Measurements from ENCODE around the gene TGFA.

TGFA gene

GRCh38 chr2:70552501-70553333, 909 bp downstream of the TGFA start:
- DNase-seq = no peak

DNA sequence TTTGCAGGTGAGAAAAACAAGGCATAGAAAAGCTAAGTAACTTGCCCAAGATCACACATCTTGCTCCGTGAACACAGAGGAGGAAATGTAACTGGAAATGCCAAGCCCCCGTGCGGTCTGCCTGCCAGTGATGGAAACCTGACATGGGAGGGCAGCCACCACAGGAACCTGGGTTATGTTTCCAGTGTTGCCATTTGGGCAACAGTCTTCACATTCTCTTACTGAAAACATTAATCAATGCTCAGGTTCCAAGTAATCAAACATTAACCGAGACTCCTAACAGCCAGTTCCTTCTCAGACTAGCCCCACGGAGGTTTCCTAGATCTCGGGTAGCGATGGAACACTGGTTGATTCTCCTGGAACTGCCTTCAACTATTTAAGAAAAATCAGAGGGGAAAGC, 2.5 kb downstream of the TGFA start:
- no peak for DNase-seq

GRCh38 chr2:70549962-70550361, 3.7 kb downstream of the TGFA start:
- no peak for DNase-seq

GRCh38 chr2:70549064-70549710, 4.4 kb downstream of the TGFA start:
- no peak for DNase-seq

DNA sequence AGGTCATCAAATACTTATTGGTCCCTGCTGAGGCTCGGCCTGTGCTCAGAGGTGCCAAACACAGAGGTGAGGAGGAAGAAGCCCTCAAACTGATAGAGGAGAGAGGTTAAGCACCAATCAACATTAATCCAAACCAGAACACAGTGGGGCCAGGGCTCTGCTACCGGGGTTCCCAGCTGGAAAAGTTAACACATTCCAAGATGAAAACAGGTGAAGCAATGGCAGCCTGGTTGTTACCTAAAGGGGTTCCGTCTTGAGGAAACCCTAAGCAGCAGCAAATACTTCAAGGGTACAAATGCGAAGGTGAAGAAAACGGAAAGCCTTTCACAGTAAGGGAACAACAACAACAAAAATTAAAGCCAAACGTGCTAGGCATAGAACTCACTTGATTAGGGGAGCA, 5.4 kb downstream of the TGFA start:
- DNase-seq = no peak

GRCh38 chr2:70546885-70547284, 6.7 kb downstream of the TGFA start:
- DNase-seq = no peak

DNA sequence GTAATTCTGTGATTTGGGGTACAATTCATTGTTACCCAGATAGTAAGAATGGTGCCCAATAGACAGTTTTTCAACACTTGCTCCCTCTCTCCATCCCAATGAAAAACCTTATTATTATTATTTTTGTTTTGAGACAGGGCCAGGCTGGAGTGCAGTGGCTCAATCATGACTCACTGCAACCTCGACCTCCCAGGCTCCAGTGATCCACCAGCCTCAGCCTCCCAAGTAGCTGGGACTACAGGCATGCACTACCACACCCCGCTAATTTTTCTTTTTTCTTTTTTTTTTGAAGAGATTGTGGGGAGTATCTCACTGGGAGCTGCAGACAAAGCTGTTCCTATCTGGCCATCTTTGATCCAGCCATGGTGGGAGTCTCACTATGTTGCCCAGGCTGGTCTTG, 7.2 kb downstream of the TGFA start:
- no peak for DNase-seq

DNA sequence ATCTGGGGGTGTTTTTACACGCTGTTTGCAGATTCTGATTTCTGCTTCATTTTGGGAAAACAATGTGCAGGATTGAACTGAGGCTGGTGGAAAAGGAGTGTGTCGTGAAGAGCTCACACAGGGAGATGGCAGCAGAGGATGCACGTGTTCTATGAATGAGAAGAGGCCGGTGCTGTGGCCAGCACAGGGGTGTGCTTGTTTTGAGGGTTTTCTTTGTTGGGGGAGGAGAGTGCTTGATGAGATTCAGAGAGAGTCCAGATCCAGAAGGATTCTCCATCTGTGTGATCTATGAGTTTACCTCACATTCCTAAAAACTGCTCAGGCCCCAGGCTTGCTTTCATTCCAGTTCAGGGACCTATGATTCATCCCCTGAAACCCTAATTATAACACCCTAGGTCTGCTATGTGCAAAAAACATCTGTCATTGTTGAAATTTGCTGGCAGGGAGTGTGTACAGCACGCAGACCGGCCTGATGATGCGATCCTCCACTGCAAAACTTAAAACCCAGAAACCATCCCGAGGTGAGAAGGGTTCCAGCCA, 12.1 kb downstream of the TGFA start:
- no peak for DNase-seq

DNA sequence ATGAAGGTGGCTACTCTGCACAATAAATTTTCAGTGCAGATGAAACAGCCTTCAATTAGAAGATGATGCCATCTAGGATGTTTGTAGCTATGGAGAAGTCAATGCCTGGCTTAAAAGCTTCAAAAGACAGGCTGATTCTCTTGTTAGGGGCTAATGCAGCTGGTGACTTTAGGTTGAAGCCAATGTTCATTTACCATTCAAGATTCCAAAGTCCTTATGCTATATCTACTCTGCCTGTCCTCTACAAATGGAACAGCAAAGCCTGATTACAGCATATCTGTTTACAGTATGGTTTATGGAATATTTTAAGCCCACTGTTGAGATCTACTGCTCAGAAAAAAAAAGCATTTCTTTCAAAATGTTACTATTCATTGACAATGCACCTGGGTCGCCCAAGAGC, 15.8 kb downstream of the TGFA start:
- no peak for DNase-seq

- DNase-seq = no peak
Measured at GRCh38 chr2:70536517-70537055, 17.0 kb downstream of the TGFA start.

GRCh38 chr2:70535573-70535972, 18.1 kb downstream of the TGFA start:
- DNase-seq = no peak

GRCh38 chr2:70534183-70534836, 19.3 kb downstream of the TGFA start:
- no peak for DNase-seq

GRCh38 chr2:70532244-70532935, 21.2 kb downstream of the TGFA start:
- no peak for DNase-seq

DNA sequence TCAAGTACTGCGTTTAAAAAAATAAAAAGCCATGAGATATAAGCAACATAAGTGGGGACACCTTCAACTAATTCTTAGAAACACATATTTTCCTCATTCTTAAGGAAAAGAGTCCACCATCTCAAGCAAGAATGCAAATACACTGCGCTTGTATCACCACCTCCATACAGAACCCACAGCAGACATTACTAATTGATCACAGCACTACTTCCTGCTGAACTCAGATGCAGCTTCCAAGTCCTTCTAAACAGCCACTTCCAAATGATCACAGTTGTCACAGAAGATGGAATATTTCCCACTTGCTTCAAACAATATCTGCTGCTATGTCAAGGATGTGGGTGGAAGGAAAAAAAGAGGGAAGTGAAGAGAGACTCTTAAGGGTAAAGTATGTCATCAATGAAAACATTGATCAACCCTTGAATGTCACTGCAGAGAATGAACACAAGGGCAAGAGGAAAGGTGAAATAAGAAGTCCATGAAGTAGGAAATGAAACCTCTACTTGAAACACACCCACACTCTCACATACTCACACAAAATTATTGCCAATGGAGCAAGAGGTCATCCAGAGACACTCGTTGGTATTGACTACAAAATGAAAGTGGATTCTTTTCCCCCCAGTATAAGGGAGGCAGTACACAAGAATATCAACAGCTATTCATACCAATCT, 22.1 kb downstream of the TGFA start:
- no peak for DNase-seq

DNA sequence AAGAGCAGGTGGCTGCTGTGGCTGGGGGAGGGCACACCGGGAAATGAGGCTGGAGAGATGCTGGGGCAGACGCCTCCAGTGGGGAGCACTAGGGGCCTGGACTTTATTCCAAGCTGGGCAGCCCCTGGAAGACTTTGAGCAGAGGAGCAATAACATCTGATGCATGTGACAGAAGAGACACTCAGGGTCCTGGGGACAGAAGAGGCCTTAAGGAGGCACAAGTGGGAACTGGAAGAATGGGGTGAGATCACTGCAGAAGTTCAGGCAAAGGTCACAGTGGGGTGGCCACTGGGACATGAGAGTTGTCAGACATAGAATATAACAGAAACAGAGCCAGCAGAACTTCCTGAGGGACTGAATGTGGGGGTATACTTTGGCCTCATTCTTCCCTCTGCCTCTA, 24.0 kb downstream of the TGFA start:
- no peak for DNase-seq

DNA sequence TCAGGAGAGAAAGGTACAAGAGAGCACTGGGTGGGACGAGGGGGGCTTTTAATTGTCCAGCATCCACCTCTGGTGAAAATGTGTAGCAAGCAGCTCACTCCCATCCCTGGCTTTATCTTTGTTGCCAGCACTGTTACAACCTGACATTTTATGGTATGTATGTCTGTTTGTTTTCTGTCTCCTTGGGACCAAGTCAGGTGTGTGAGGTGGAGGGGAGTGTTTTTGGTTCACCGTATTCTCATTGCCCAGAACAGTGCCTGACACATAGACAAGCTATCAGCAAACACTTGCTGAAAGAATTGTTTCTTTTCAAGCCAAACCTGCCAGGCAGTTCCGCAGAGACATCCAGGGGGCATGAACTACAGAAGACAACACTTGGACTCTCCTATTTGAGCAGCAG, 24.7 kb downstream of the TGFA start:
- DNase-seq = no peak

- no peak for DNase-seq
Measured at GRCh38 chr2:70528276-70528675, 25.4 kb downstream of the TGFA start.

DNA sequence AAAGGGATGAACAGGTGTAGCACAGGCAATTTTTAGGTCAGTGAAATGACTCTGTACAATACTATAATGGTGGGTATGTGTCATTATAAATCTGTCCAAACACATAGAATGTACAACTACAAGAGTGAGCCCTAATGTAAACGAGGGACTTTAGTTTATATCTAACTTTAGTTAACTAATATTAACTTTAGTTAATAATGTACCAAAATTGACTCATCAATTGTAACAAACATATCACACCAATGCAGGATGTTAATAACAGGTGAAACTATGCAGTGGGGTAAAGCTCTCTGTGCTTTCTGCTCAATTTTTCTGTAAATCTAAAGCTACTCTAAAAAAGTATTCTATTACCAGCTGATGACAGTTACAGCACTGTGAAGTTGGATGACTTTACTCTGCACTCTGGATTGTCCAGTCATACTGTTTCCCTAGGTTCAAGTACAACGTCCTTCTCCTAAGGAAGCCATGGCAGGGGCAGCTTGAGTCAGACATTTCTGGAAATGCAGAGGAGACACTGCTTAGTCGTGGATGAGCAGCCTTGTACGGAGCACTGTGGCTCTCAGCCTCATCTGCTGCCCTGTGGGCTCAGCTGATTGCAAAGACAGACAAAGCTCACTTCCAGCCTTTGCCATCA, 26.1 kb downstream of the TGFA start:
- no peak for DNase-seq

- DNase-seq = no peak
Measured at GRCh38 chr2:70526126-70526525, 27.5 kb downstream of the TGFA start.

DNA sequence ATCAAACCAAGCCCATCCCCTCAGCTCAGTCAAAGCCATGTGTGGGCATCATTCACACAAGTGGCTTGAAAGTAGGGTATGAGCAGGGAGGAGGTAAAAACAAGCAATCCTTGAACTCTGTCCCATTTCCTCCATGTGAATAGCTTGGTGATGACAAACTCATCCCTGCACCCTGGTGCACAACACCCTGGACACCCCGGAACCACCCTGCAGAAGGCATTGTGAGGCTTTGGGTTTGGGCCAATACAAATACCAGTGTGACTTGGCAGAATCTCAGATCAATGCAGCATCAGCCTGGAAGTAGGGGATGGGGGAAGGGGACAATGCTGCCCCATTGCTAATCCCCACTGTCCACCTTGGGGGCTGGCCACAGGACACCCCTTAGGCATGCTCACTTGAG, 28.6 kb downstream of the TGFA start:
- no peak for DNase-seq

DNA sequence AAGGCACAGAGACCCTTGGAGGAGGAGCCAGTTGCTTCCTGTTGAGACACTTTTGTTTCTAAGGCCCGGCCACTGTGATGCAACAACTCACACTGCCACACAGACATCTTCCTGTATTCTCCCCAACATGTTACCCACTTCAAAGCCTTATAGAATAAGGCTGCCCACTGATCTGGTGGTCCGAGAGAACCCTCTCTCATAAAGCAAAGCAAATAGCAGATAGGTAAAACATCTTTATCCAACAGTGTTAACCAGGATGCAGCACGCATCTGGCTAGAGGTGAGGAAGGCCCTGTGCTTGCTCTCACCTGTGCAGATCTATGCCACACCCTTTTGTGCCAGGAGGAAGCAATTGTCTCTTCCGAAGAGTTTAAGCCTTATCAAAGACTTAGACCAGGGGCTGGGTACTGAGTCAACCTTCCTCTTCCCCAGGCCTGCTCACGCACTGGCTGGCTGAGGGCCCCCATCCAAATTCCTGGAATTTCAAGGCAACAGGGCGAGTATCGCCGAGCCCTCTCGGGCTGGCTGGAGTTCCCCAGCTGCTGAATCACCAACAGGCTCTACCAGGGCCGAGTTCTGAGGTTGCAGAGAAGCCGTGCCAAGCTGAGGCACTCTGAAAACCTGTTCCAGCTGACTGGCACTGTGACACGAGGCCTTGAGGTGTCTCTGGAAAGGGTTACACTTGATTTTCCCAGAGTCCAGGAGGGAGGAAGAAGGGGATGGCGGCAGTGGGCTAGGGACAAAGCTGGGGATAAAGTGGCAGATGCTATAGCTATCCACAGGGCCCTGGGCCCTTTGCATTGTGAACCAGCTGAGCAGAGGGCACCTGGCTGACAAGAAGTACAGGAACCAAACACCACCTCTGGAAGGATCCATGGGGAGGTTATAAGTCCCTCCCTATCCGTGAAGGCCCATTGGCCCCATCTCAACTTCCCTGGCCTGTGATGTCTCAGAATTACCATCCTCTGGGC, 29.3 kb downstream of the TGFA start:
- peak; percentile 20 for DNase-seq
